ENCODE results near the gene VCP.

VCP gene

GRCh38 chr9:35096035-35096849 lies 23.8 kb upstream of the VCP start, which contains the start of gene PIGO:
Gene PIGO (minus strand): TSS chr9:35096591. CDS start chr9:35095565, 1,026 bp downstream.
- in situ Hi-C loops (cut with HindIII; ENCODE audit: low pct_ligation_motif_present, low sequenced_read_pairs): no loop called here
- peak; percentile 94 for TF ChIP-seq CTCF (IDR thresholded peaks at IDR 0.05; ENCODE audit: low read depth, low read length, missing control alignments)
- Histone ChIP-seq H3K4me3 (ENCODE audit: low read depth, low read length) (peak within 1 kb of the TSS; percentile 96), H3K36me3 (replicated peaks) (peaks cover 34% of the 10 kb centered on the region), H3K27me3 (replicated peaks) (no peaks in the 10 kb centered on the region), H3K27ac (peak within 1 kb of the TSS; percentile 97)
- DNase-seq: peak; percentile 76

- peaks cover 34% of the 10 kb centered on the region for H3K36me3 ChIP-seq (replicated peaks)
- TF ChIP-seq CTCF (IDR thresholded peaks at IDR 0.05; ENCODE audit: low read depth, low read length, missing control alignments): no peak
- no peak overlapping the region for H3K4me3 ChIP-seq (ENCODE audit: low read depth, low read length)
- no peaks in the 10 kb centered on the region for H3K27me3 ChIP-seq (replicated peaks)
- H3K27ac ChIP-seq: no peak overlapping the region
- in situ Hi-C loops (cut with HindIII; ENCODE audit: low pct_ligation_motif_present, low sequenced_read_pairs): no loop called here
- DNase-seq: no peak
Measured at GRCh38 chr9:35091536-35091935, 19.1 kb upstream of the VCP start.

- no peak overlapping the region for H3K4me3 ChIP-seq (ENCODE audit: low read depth, low read length)
- no peaks in the 10 kb centered on the region for H3K27me3 ChIP-seq (replicated peaks)
- TF ChIP-seq CTCF (IDR thresholded peaks at IDR 0.05; ENCODE audit: low read depth, low read length, missing control alignments): no peak
- H3K27ac ChIP-seq: no peak overlapping the region
- in situ Hi-C loops (cut with HindIII; ENCODE audit: low pct_ligation_motif_present, low sequenced_read_pairs): no loop called here
- DNase-seq: no peak
- H3K36me3 ChIP-seq (replicated peaks): peaks cover 32% of the 10 kb centered on the region
Measured at GRCh38 chr9:35089434-35089833, 17.0 kb upstream of the VCP start.

- peaks cover 9% of the 10 kb centered on the region for H3K36me3 ChIP-seq (replicated peaks)
- DNase-seq: no peak
- H3K4me3 ChIP-seq (ENCODE audit: low read depth, low read length): no peak overlapping the region
- H3K27me3 ChIP-seq (replicated peaks): no peaks in the 10 kb centered on the region
- no peak overlapping the region for H3K27ac ChIP-seq
- in situ Hi-C loops (cut with HindIII; ENCODE audit: low pct_ligation_motif_present, low sequenced_read_pairs): no loop called here
- TF ChIP-seq CTCF (IDR thresholded peaks at IDR 0.05; ENCODE audit: low read depth, low read length, missing control alignments): no peak
Measured at GRCh38 chr9:35085078-35085477, 12.7 kb upstream of the VCP start.

- peak; percentile 91 for DNase-seq
- Histone ChIP-seq H3K27me3 (replicated peaks) (no peaks in the 10 kb centered on the region), H3K36me3 (replicated peaks) (no peaks in the 10 kb centered on the region), H3K4me3 (ENCODE audit: low read depth, low read length) (peak within 1 kb of the TSS; percentile 79), H3K27ac (peak within 1 kb of the TSS; percentile 5)
- in situ Hi-C loops (cut with HindIII; ENCODE audit: low pct_ligation_motif_present, low sequenced_read_pairs): no loop called here
- TF ChIP-seq CTCF (IDR thresholded peaks at IDR 0.05; ENCODE audit: low read depth, low read length, missing control alignments): peak; percentile 5
Measured at GRCh38 chr9:35079426-35080341, 7.3 kb upstream of the VCP start, which contains the start of gene FANCG. Gene FANCG (minus strand): TSS chr9:35079942. CDS start chr9:35079524, 418 bp downstream.
